Measurements from ENCODE around the gene ASIC4. TPM values are rescaled to one million over a fixed set of nuclear protein-coding genes. Genes with fewer than 3 reads are reported as not detected.
A peak's percentile ranks its signal among the peaks of the same experiment; 100 is the strongest.

The ASIC4 gene
- total RNA-seq, 3 donors from 2014 or later = 0.08 TPM; not detected in 2

- Mint-ChIP-seq H3K4me1 (ENCODE audit: low read depth) (no peaks in the 10 kb centered on the region), H3K4me3 (no peak overlapping the region), H3K27me3 (ENCODE audit: low read depth) (peaks cover 23% of the 10 kb centered on the region), H3K36me3 (ENCODE audit: insufficient read depth) (no peaks in the 10 kb centered on the region), H3K9me3 (no peaks in the 10 kb centered on the region)
- no peak for ATAC-seq
- DNase-seq = no peak
Observed at GRCh38 chr2:219561179-219562048, 47.1 kb downstream of the ASIC4 start.

GRCh38 chr2:219562049-219563020 is 48.1 kb downstream of the ASIC4 start:
- Mint-ChIP-seq H3K36me3 (ENCODE audit: insufficient read depth) (no peaks in the 10 kb centered on the region), H3K4me1 (ENCODE audit: low read depth) (no peaks in the 10 kb centered on the region), H3K4me3 (no peak overlapping the region), H3K27me3 (ENCODE audit: low read depth) (peaks cover 20% of the 10 kb centered on the region), H3K9me3 (no peaks in the 10 kb centered on the region)
- DNase-seq (no peak), ATAC-seq (no peak)

- H3K27me3 Mint-ChIP-seq (ENCODE audit: low read depth) = peaks cover 25% of the 10 kb centered on the region
- no peaks in the 10 kb centered on the region for H3K36me3 Mint-ChIP-seq (ENCODE audit: insufficient read depth)
- ATAC-seq (no peak), DNase-seq (no peak)
- no peaks in the 10 kb centered on the region for H3K4me1 Mint-ChIP-seq (ENCODE audit: low read depth)
- H3K4me3 Mint-ChIP-seq = no peak overlapping the region
- H3K9me3 Mint-ChIP-seq = no peaks in the 10 kb centered on the region
Observed at GRCh38 chr2:219563271-219563928, 49.1 kb downstream of the ASIC4 start.

- Mint-ChIP-seq H3K9me3 (no peaks in the 10 kb centered on the region), H3K4me1 (ENCODE audit: low read depth) (no peaks in the 10 kb centered on the region), H3K4me3 (no peak overlapping the region), H3K27me3 (ENCODE audit: low read depth) (peaks cover 39% of the 10 kb centered on the region), H3K36me3 (ENCODE audit: insufficient read depth) (no peaks in the 10 kb centered on the region)
- ATAC-seq (no peak), DNase-seq (no peak)
Observed at GRCh38 chr2:219565130-219566080, 51.1 kb downstream of the ASIC4 start.

GRCh38 chr2:219566640-219567039 is 52.4 kb downstream of the ASIC4 start:
- peaks cover 36% of the 10 kb centered on the region for H3K27me3 Mint-ChIP-seq (ENCODE audit: low read depth)
- no peak overlapping the region for H3K4me3 Mint-ChIP-seq
- no peaks in the 10 kb centered on the region for H3K4me1 Mint-ChIP-seq (ENCODE audit: low read depth)
- ATAC-seq (no peak), DNase-seq (no peak)
- H3K36me3 Mint-ChIP-seq (ENCODE audit: insufficient read depth) = no peaks in the 10 kb centered on the region
- no peaks in the 10 kb centered on the region for H3K9me3 Mint-ChIP-seq

- no peaks in the 10 kb centered on the region for H3K9me3 Mint-ChIP-seq
- no peak overlapping the region for H3K4me3 Mint-ChIP-seq
- peaks cover 41% of the 10 kb centered on the region for H3K27me3 Mint-ChIP-seq (ENCODE audit: low read depth)
- DNase-seq (no peak), ATAC-seq (no peak)
- no peaks in the 10 kb centered on the region for H3K4me1 Mint-ChIP-seq (ENCODE audit: low read depth)
- H3K36me3 Mint-ChIP-seq (ENCODE audit: insufficient read depth) = no peaks in the 10 kb centered on the region
Observed at GRCh38 chr2:219567131-219567530, 52.8 kb downstream of the ASIC4 start.

GRCh38 chr2:219567791-219568361 is 53.6 kb downstream of the ASIC4 start:
- no peak for DNase-seq
- Mint-ChIP-seq H3K27me3 (ENCODE audit: low read depth) (peaks cover 42% of the 10 kb centered on the region), H3K36me3 (ENCODE audit: insufficient read depth) (no peaks in the 10 kb centered on the region), H3K4me3 (no peak overlapping the region), H3K4me1 (ENCODE audit: low read depth) (no peaks in the 10 kb centered on the region), H3K9me3 (no peaks in the 10 kb centered on the region)
- ATAC-seq = no peak

GRCh38 chr2:219569041-219569440 is 54.8 kb downstream of the ASIC4 start:
- H3K9me3 Mint-ChIP-seq = no peaks in the 10 kb centered on the region
- DNase-seq (no peak), ATAC-seq (no peak)
- H3K36me3 Mint-ChIP-seq (ENCODE audit: insufficient read depth) = no peaks in the 10 kb centered on the region
- no peak overlapping the region for H3K4me3 Mint-ChIP-seq
- H3K27me3 Mint-ChIP-seq (ENCODE audit: low read depth) = peaks cover 49% of the 10 kb centered on the region
- no peaks in the 10 kb centered on the region for H3K4me1 Mint-ChIP-seq (ENCODE audit: low read depth)

GRCh38 chr2:219569635-219570034 is 55.4 kb downstream of the ASIC4 start:
- Mint-ChIP-seq H3K4me3 (peak overlapping the region; percentile 58), H3K9me3 (no peaks in the 10 kb centered on the region), H3K27me3 (ENCODE audit: low read depth) (peaks cover 45% of the 10 kb centered on the region), H3K4me1 (ENCODE audit: low read depth) (no peaks in the 10 kb centered on the region), H3K36me3 (ENCODE audit: insufficient read depth) (no peaks in the 10 kb centered on the region)
- ATAC-seq = no peak
- DNase-seq = no peak

GRCh38 chr2:219570194-219570923 is 56.1 kb downstream of the ASIC4 start:
- Mint-ChIP-seq H3K36me3 (ENCODE audit: insufficient read depth) (no peaks in the 10 kb centered on the region), H3K4me1 (ENCODE audit: low read depth) (no peaks in the 10 kb centered on the region), H3K9me3 (no peaks in the 10 kb centered on the region), H3K4me3 (peak overlapping the region; percentile 58), H3K27me3 (ENCODE audit: low read depth) (peaks cover 51% of the 10 kb centered on the region)
- peak; percentile 47 to 69 for ATAC-seq
- no peak for DNase-seq

GRCh38 chr2:219570924-219571310 is 56.6 kb downstream of the ASIC4 start:
- H3K4me3 Mint-ChIP-seq = no peak overlapping the region

GRCh38 chr2:219571311-219572236 is 57.3 kb downstream of the ASIC4 start, which contains the start of gene OBSL1:
Gene OBSL1, minus strand, starts transcription at chr2:219571539. Its CDS starts 307 bp downstream, at chr2:219571232.
- no peaks in the 10 kb centered on the region for H3K9me3 Mint-ChIP-seq
- H3K4me1 Mint-ChIP-seq (ENCODE audit: low read depth) = no peaks in the 10 kb centered on the region
- H3K27me3 Mint-ChIP-seq (ENCODE audit: low read depth) = peaks cover 49% of the 10 kb centered on the region
- ATAC-seq (peak; percentile 36 to 58), DNase-seq (no peak)
- no peak within 1 kb of the TSS for H3K4me3 Mint-ChIP-seq
- no peaks in the 10 kb centered on the region for H3K36me3 Mint-ChIP-seq (ENCODE audit: insufficient read depth)

More at GRCh38 chr2:219570924-219571310, 56.6 kb downstream of the ASIC4 start:
- ATAC-seq (peak; percentile 35 to 39), DNase-seq (no peak)
- Mint-ChIP-seq H3K4me1 (ENCODE audit: low read depth) (no peaks in the 10 kb centered on the region), H3K9me3 (no peaks in the 10 kb centered on the region), H3K36me3 (ENCODE audit: insufficient read depth) (no peaks in the 10 kb centered on the region), H3K27me3 (ENCODE audit: low read depth) (peaks cover 51% of the 10 kb centered on the region)

Data from activated T-cell treated with anti-CD3 and anti-CD28 coated beads, Interleukin-2, amount 50 U/mL, for 4 hours (primary cell).